ENCODE results near the gene FUT6. TPM values are rescaled to one million over a fixed set of nuclear protein-coding genes. Genes with fewer than 3 reads are reported as not detected.
A peak's percentile ranks its signal among the peaks of the same experiment; 100 is the strongest.
"Not testable (repeated sequence)": the region's sequence is repeated elsewhere in the genome, so short reads cannot be mapped to it uniquely, and the experiment has no call there.

FUT6 gene, protein sequence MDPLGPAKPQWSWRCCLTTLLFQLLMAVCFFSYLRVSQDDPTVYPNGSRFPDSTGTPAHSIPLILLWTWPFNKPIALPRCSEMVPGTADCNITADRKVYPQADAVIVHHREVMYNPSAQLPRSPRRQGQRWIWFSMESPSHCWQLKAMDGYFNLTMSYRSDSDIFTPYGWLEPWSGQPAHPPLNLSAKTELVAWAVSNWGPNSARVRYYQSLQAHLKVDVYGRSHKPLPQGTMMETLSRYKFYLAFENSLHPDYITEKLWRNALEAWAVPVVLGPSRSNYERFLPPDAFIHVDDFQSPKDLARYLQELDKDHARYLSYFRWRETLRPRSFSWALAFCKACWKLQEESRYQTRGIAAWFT
- total RNA-seq: not detected
- long read RNA-seq: 0 reads

- no peak for DNase-seq
- no peak for ATAC-seq
- intact Hi-C loops (cut with micrococcal nuclease): no loop called here
Observed at GRCh38 chr19:5839065-5840017, at the start of gene FUT6. FUT6 (minus strand) TSS chr19:5839702; CDS start chr19:5832567, 7,135 bp downstream.

DNA sequence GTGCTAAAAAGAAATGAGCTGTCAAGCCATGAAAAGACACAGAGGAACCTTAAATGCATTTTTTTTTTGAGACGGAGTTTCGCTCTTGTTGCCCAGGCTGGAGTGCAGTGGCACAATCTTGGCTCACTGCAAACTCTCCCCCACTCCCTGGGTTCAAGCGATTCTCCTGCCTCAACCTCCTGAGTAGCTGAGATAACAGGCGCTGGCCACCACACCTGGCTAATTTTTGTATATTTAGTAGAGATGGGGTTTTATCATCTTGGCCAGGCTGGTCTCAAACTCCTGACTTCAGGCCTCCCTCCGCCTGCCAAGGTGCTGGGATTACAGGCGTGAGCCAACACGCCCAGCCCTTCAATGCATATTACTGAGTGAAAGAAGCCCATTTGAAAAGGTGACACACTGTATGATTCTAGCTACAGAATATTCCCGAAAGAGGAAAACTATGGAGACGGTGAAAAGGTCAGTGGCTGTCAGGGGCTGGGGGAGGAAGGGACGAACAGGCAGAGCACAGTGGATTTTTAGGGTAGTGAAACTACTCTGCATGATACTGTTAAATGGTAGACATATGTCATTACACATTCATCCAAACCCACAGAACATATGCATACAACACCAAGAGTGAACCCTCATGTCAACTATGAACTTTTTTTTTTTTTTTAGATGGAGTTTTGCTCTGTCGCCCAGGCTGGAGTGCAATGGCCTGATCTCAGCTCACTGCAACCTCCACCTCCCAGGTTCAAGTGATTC lies 44.7 kb upstream of the FUT6 start:
- ATAC-seq; DNase-seq; intact Hi-C loops (cut with micrococcal nuclease): not testable (repeated sequence)

DNA sequence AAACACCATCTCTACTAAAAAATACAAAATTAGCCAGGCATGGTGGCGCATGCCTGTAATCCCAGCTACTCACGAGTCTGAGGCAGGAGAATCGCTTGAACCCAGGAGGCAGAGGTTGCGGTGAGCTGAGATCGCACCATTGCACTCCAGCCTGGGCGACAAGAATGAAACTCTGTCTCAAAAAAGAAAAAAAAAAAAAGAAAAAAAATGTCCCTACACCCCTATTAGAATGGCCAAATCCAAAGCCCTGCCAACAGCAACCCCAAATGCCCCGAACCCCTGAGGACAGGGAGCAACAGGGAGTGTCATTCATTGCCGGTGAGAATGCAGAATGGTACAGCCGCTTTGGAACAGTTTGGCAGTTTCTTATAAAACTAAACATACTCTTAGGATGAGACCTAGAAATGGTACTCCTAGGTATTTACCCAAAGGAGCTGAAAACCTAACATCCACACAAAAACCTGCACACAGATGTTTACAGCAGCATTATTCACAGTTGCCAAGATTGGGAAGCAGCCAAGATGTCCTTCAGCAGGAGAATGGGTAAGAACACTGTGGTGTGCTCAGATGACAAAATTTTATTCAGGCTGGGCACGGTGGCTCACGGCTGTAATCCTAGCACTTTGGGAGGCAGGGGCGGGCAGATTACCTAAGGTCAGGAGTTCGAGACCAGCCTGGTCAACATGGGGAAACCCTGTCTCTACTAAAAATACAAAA lies 43.8 kb upstream of the FUT6 start:
- DNase-seq; intact Hi-C loops (cut with micrococcal nuclease); ATAC-seq: not testable (repeated sequence)

GRCh38 chr19:5882421-5882968 lies 43.0 kb upstream of the FUT6 start:
- no peak for ATAC-seq
- intact Hi-C loops (cut with micrococcal nuclease): no loop called here
- DNase-seq: no peak

DNA sequence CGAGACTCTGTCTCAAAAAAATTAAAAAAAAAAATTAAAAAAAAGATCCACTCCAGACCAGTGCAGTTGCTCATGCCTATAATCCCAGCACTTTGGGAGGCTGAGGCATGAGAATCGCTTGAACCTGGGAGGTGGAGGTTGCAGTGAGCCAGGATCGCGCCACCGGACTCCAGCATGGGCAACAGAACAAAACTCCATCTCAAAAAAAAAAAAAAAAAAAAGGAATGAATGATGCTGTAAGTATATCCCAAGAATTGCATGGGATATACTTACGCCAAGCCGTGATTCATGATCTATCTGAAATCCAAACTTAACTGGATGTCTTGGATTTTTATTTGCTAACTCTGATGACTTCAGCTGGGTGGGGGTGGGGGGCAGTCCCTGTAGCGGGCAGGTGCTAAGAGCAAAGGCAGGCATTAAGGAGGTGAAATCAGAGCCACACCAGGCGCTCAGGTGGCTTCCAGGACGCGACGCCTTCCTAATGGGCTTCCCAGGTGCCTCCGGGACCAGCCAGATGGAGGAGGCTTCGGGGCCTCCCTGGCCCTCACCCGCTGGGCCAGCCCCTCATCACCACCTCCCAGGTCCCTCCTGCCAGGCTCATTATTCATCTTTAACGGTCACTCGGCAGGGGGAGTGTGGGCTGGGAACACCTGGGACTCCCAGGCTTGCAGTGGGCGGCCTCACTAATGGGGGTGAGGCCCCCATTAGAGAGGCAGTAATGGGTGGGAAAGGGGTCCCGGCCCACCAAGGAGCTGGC lies 42.2 kb upstream of the FUT6 start:
- no peak for ATAC-seq
- DNase-seq: no peak
- intact Hi-C loops (cut with micrococcal nuclease): no loop called here

- intact Hi-C loops (cut with micrococcal nuclease): no loop called here
- peak; percentile 86 for DNase-seq
- ATAC-seq: peak; percentile 96
Observed at GRCh38 chr19:5880604-5881078, 41.1 kb upstream of the FUT6 start.

DNA sequence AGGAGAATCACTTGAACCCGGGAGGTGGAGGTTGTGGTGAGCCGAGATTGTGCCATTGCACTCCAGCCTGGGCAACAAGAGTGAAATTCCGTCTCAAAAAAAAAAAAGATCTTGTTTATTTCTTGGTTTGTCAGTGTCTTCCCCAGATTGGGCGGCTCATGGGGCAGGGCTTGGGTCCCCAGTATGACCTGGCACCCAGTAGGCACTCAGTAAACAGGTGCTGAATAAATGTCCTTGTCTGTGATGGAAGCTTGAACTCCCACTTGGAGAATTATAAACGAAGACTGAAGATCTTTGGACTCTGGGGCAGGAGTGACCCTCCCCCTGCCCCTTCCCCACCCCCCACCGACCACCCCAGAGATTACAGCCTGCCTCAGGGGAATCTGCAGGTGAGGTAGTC lies 40.7 kb upstream of the FUT6 start:
- intact Hi-C loops (cut with micrococcal nuclease): no loop called here
- DNase-seq (no peak), ATAC-seq (peak; percentile 10)

DNA sequence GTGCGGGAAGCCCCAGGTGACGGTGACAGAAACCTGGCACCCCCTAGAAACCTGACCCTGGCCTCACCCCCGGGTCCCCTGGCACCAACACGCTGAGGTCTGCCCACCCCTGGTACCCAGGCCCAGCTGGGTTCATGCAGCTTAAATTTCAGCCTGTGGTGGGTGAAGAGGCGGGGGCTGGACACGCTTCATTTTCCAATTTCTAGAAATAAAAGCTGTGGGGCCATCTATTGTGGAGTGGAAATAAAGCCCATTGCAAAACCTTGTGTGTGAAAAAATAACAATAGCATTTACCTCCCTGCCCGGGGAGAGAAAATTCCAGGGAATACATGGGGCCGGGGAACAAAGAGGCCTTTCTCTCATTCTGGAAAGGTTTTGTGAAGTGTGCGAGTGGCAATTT lies 38.4 kb upstream of the FUT6 start:
- ATAC-seq (no peak), DNase-seq (no peak)
- intact Hi-C loops (cut with micrococcal nuclease): no loop called here

DNA sequence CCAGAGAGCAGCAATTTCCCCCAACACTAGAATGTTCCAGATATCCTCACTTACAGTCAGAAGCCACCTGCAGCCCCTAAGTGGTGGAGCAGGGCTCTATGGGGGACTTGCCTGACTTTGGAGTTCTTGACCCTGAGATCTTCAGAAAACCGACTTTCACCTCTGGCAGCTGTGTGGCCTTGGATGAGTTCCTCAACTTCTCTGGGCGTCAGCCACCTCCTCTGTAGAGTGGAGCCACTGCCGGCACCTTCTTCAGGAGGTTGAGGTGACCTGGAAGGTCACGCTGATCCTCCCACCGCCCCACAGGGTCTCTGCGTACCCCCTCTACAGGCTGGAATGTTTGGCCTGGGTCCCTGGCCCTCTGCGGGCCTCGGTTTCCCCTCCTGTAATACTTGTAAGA lies 37.9 kb upstream of the FUT6 start:
- ATAC-seq: no peak
- intact Hi-C loops (cut with micrococcal nuclease): no loop called here
- DNase-seq: no peak

DNA sequence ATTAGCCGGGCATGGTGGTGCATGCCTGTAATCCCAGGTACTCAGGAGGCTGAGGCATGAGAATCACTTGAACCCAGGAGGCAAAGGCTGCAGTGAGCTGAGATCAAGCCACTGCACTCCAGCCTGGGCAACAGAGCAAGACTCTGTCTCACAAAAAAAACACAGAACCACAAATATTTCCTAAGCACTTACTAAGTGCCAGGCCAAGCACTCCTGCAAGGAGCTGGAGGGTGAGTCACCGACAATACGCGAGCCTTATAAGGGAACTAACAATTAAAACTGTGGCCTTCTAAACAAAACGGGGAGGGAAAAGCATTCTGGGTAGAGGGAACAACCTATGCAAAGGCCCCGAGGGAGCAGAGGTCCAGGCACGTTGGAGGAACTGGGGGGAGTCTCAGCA lies 35.0 kb upstream of the FUT6 start:
- DNase-seq; intact Hi-C loops (cut with micrococcal nuclease); ATAC-seq: not testable (repeated sequence)

GRCh38 chr19:5873617-5874199 lies 34.2 kb upstream of the FUT6 start:
- DNase-seq (no peak), ATAC-seq (no peak)
- intact Hi-C loops (cut with micrococcal nuclease): no loop called here

DNA sequence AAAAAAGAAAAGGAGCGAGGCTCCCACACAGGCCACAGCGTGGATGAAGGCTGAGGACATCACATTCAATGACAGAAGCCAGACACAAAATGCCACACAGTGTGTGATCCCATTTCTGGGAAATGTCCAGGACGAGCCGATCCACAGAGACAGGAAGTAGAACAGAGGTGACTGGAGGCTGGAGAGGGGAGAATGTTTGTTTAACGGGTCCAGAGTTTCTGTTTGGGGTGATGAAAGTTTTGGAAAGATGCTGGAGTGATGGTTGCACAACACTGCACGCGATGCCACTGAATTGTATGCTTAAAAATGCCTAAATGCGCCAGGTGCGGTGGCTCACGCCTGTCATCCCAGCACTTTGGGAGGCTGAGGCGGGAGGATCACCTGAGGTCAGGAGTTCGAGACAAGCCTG lies 31.5 kb upstream of the FUT6 start:
- DNase-seq: no peak
- intact Hi-C loops (cut with micrococcal nuclease): no loop called here
- ATAC-seq: peak; percentile 74

- no peak for ATAC-seq
- no peak for DNase-seq
- intact Hi-C loops (cut with micrococcal nuclease): no loop called here
Observed at GRCh38 chr19:5867201-5868136, 28.0 kb upstream of the FUT6 start.

DNA sequence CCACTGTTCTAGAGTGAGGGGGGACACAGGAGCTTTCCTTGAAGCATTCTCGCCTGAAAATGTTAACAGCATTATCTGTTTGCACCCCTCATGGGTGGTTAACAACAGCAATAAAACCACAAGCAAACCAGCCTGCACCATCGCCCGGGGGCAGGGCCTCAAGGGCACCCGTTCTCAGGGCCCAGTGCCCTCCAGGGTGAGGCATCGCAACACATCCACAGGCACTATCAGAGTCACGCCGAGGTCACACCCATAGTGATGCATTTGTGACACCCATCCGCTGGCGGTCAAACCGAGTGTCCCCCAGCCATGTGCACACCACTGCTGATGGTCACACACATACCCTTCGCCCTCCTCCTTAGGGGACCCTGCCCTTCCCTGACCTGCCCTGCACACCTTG lies 26.3 kb upstream of the FUT6 start:
- DNase-seq (no peak), ATAC-seq (no peak)
- intact Hi-C loops (cut with micrococcal nuclease): no loop called here

DNA sequence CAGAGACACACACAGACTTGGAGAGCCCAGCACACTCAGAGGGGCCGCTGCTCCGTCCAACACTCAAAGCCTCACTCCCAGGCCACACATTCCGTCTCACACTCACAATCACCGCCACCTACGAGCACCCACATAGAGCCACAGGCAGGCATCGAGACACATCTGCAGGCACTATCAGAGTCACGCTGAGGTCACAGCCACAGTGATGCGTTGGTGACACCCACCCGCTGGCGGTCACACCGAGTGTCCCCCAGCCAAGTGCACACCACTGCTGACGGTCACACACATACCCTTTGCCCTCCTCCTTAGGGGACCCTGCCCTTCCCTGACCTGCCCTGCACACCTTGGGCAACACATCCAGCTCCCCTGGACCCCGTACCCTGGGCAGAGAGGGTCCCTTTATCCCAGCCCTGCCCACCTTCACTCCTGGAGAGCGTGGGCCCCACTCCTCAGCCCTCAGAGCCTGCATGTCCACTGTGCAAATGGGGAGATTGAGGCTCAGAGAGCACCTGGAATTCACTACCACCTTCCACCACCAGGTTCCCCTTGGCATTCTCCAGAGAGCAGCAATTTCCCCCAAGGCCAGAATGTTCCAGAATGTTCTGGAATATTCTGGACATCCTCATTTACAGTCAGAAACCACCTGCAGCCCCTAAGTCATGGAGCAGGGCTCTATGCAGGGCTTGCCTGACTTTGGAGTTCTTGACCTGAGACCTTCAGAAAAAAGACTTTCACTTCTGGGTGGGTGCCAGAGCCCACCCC lies 25.4 kb upstream of the FUT6 start:
- no peak for ATAC-seq
- intact Hi-C loops (cut with micrococcal nuclease): no loop called here
- no peak for DNase-seq
